ENCODE measurements around the gene TSPYL4. TPM values are rescaled to one million over a fixed set of nuclear protein-coding genes. Genes with fewer than 3 reads are reported as not detected.

TSPYL4 gene
- total RNA-seq, 1 donor from 2014 or later: 12.8 TPM

DNA sequence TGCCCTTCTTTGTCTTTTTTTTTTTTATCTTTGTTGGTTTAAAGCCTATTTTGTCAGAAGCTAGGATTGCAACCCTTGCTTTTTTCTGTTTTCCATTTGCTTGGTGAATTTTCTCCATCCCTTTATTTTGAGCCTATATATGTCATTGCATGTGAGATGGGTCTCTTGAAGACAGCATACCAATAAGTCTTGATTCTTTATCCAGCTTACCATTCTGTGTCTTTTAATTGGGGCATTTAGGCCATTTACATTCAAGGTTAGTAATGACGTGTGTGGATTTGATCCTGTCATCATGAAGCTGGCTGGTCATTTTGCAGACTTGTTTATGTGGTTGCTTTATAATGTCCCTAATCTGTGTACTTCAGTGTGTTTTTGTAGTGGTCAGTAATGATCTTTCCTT lies 9.5 kb upstream of the TSPYL4 start:
- Histone ChIP-seq H3K9me3 (no peaks in the 10 kb centered on the region), H3K27me3 (ENCODE audit: low read depth) (no peaks in the 10 kb centered on the region), H3K4me3 (no peak overlapping the region), H3K4me1 (peaks cover 4% of the 10 kb centered on the region), H3K27ac (no peak overlapping the region), H3K36me3 (peaks cover 8% of the 10 kb centered on the region)
- intact Hi-C loops (cut with DNase I): no loop called here
- TF ChIP-seq CTCF (IDR thresholded peaks at IDR 0.05): no peak
- no peak for DNase-seq
- ATAC-seq: no peak

GRCh38 chr6:116258520-116258919 lies 4.6 kb upstream of the TSPYL4 start:
- TF ChIP-seq CTCF (IDR thresholded peaks at IDR 0.05): no peak
- Histone ChIP-seq H3K4me3 (no peak overlapping the region), H3K27me3 (ENCODE audit: low read depth) (no peaks in the 10 kb centered on the region), H3K27ac (no peak overlapping the region), H3K9me3 (no peaks in the 10 kb centered on the region), H3K4me1 (peaks cover 13% of the 10 kb centered on the region), H3K36me3 (no peaks in the 10 kb centered on the region)
- intact Hi-C loops (cut with DNase I): no loop called here
- ATAC-seq (no peak), DNase-seq (no peak)

DNA sequence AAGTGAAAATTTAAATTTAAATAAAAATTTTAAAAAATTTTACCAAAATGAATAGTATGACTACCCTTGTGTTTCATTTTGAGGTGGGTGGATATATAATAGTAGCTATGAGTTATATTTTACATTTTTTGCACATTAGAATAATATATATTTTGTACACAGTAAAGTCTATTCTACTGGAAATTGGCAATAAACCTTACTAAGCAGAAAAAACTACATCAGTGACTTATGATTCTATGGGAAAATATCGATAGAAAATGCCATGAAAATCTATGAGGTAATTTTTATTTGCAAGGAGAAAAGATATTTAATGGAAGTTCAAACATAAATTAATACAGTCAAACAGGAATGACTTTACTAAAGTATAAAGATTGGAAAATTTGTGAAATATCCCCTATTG lies 2.8 kb upstream of the TSPYL4 start:
- Histone ChIP-seq H3K27ac (no peak overlapping the region), H3K4me1 (peaks cover 29% of the 10 kb centered on the region), H3K36me3 (no peaks in the 10 kb centered on the region), H3K9me3 (no peaks in the 10 kb centered on the region), H3K4me3 (no peak overlapping the region), H3K27me3 (ENCODE audit: low read depth) (no peaks in the 10 kb centered on the region)
- ATAC-seq (no peak), DNase-seq (no peak)
- intact Hi-C loops (cut with DNase I): no loop called here
- TF ChIP-seq CTCF (IDR thresholded peaks at IDR 0.05): no peak

DNA sequence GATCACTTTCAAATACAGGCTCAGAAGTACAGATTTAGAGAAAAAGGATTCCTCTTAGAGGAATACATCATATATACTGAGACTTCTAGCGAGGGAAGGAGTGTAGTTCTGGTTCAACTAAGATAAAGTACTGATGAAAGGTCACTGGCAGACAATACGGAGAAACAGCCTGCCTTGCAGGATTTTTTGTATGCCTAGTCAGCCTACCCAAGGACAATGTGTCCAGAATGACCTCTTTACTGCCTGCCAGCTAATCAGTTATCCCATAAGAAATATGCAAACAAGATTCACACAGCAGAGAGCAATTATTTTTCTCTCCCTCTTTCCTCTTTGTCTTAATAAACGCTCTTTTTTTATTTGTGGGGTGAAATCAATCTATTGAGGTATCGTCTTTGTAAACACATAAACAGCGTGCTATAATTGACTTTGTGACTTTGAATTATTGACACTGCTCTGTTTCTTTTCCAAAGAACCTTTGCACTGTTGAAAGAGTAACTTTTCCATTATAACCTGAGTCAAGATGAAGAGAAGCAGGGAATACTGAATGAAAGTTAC lies 1.4 kb upstream of the TSPYL4 start:
- Histone ChIP-seq H3K4me3 (no peak overlapping the region), H3K4me1 (peaks cover 42% of the 10 kb centered on the region), H3K9me3 (no peaks in the 10 kb centered on the region), H3K27ac (no peak overlapping the region), H3K27me3 (ENCODE audit: low read depth) (no peaks in the 10 kb centered on the region), H3K36me3 (no peaks in the 10 kb centered on the region)
- DNase-seq: no peak
- intact Hi-C loops (cut with DNase I): no loop called here
- TF ChIP-seq CTCF (IDR thresholded peaks at IDR 0.05): no peak
- ATAC-seq: no peak

DNA sequence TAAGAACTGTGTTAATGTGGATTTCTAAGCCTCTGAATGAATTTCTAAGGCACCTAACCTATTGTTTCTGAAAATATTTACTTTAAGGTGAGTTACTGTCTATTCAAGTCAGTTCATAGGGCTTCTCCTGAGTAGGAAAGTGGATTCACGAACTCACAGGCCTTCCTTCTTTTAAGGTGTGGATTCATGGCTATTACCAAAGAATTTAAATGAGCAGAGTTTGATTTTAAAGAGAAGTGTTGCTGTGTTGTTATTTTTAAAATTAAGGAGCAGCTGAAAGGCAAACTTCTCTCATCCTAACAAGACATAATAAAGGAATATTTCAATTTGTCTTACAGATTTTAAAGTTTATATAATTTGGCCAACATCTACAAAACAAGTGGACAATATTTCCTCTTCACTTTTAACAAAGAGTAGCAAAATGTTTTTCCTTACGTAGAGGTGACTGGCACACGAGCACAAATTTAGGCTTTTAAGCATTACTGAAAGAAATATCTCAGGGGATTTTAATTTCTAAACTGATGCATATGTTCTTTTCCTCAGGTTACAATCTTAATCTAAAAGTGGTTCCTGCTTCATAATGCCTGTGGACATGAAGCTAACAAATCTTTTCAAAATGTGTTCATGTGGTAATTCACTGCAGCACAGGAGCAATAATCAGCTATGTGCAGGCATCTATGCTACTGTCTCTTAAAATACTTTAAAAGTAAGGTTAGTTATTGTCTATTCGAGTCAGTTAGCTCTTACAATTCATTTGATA lies 602 bp upstream of the TSPYL4 start:
- H3K4me3 ChIP-seq: peak overlapping the region; percentile 88
- intact Hi-C loops (cut with DNase I): no loop called here
- H3K27ac ChIP-seq: peak overlapping the region; percentile 90
- no peak for TF ChIP-seq CTCF (IDR thresholded peaks at IDR 0.05)
- H3K4me1 ChIP-seq: peaks cover 50% of the 10 kb centered on the region
- ATAC-seq: no peak
- H3K36me3 ChIP-seq: no peaks in the 10 kb centered on the region
- no peaks in the 10 kb centered on the region for H3K9me3 ChIP-seq
- DNase-seq: no peak
- H3K27me3 ChIP-seq (ENCODE audit: low read depth): no peaks in the 10 kb centered on the region
